DND-41 (cell line): ENCODE data around the gene ARHGAP26.

ENCODE experiments used
- EZH2 ChIP-seq: IDR thresholded peaks from 3 replicates; pipeline ENCODE4 v1.6.1; 2012; ENCODE audit warnings: borderline replicate concordance, low read depth, mild to moderate bottlenecking, moderate library complexity, low read length, inconsistent platforms; ENCODE audit not compliant: severe bottlenecking
- TF ChIP-seq, protein P1 (sequence below): IDR thresholded peaks from 2 replicates; pipeline ENCODE4 v1.5.1; 2012; ENCODE audit warnings: borderline replicate concordance, low read length, moderate library complexity, mild to moderate bottlenecking; ENCODE audit not compliant: poor library complexity, severe bottlenecking; ENCODE audit errors: extremely low read depth

DNA sequence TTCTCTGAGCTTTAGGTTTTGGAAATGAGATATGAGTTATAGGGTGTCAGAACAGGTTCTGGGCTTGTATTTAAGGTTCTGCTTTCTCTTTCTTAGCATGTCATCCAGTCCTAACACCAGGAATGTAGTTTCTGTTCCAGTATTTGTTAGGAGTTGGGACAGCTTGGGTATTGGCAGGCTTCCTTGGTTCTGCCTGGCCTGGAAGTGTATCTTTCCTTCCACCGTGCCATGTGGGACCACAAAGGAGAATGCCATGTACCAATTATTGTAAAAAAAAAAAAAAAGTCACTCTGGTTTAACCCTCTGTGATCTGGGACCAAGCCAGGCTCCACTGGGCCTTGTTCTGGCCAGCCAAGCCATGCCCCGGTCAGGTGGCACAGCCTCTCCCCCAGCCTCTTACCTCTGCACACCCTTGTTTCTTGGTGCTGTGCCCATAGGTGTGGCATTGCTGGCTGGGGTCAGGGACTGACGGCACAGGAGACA is 47.8 kb downstream of the ARHGAP26 start:
- TF ChIP-seq, protein P1, sequence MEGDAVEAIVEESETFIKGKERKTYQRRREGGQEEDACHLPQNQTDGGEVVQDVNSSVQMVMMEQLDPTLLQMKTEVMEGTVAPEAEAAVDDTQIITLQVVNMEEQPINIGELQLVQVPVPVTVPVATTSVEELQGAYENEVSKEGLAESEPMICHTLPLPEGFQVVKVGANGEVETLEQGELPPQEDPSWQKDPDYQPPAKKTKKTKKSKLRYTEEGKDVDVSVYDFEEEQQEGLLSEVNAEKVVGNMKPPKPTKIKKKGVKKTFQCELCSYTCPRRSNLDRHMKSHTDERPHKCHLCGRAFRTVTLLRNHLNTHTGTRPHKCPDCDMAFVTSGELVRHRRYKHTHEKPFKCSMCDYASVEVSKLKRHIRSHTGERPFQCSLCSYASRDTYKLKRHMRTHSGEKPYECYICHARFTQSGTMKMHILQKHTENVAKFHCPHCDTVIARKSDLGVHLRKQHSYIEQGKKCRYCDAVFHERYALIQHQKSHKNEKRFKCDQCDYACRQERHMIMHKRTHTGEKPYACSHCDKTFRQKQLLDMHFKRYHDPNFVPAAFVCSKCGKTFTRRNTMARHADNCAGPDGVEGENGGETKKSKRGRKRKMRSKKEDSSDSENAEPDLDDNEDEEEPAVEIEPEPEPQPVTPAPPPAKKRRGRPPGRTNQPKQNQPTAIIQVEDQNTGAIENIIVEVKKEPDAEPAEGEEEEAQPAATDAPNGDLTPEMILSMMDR = no peak
- no peak for TF ChIP-seq EZH2
